CD4-positive, alpha-beta T cell treated with Interleukin-10 for 1 hour (primary cell): Measurements from ENCODE around the gene MTFR2.
A peak's percentile ranks its signal among the peaks of the same experiment; 100 is the strongest.
"Not testable (repeated sequence)": the region's sequence is repeated elsewhere in the genome, so short reads cannot be mapped to it uniquely, and the experiment has no call there.

Experiments
- DNase-seq: peaks from one replicate; pipeline ENCODE4 v3.0.0-alpha.2; 2020

MTFR2 gene

GRCh38 chr6:136232701-136233100 is 17.4 kb downstream of the MTFR2 start:
- DNase-seq, result no peak

- no peak for DNase-seq
These were observed 19.8 kb downstream of the MTFR2 start for GRCh38 chr6:136230219-136230853.

- DNase-seq, result no peak
These were observed 21.3 kb downstream of the MTFR2 start for GRCh38 chr6:136228814-136229213.

GRCh38 chr6:136226674-136227377 is 23.3 kb downstream of the MTFR2 start:
- no peak for DNase-seq

DNA sequence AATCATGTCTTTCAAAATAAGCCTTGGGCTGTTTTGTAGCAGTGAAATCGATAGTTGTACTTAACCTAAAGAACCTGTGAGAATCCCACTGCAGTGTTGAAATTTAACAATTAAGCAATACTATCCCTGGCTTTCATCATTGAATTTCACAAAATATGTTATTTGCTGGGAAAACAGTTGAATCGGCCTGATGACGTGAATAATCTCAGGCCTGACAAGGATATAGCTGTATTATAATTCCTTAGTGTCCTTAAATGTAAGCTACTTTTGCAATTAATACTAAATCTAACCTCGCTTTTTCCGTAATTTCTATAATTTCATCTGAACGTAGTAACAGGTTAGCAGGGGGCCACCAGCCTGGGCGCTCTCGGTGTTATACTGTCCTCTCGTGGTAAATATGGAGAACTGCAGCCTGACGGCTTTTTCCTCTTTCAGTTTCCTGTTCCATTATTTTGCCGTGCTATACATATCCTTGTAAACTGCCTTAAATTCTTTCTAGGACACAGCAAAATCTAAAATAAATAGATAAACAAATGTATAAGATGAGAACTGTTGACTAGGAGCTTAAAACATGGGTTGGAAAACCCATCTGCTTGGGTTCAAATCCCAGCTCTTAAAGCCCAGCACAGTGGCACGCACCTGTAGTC is 24.0 kb downstream of the MTFR2 start:
- peak; percentile 65 for DNase-seq

GRCh38 chr6:136225496-136225895 is 24.6 kb downstream of the MTFR2 start:
- DNase-seq, result no peak

DNA sequence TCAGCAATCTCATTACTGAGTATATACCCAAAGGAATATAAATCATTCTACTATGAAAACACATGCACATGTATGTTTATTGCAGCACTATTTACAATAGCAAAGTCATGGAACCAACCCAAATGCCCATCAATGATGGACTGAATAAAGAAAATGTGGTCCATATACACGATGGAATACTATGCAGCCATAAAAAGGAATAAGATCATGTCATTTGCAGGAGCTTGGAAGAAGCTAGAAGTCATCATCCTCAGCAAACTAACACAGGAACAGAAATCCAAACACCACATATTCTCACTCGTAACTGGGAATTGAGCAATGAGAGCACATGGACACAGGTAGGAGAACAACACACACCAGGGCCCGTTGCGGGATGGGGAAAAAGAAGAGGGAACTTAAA is 25.1 kb downstream of the MTFR2 start:
- not testable (repeated sequence) for DNase-seq

GRCh38 chr6:136216503-136217401 is 33.4 kb downstream of the MTFR2 start:
- DNase-seq, result no peak

DNA sequence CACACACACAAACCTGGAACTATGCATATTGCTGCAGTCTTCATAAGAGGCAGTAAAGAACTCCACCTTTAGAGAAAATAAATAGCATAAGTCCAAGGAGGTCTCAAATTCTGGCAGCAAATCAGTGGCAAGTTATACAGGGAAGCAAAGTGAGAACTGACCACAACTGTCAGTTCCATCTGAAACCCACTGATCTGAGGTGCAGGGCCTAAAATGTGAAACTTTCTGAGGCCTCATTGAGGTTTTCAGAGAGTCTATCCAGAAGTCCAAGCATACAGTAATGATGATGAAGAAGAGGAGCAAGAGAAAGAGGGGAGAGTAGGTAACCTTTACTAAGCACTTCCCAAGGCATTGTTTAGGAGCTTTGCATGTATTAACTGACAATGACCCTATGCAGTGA is 36.3 kb downstream of the MTFR2 start:
- DNase-seq, result no peak

GRCh38 chr6:136213012-136213539 is 37.0 kb downstream of the MTFR2 start:
- no peak for DNase-seq

DNA sequence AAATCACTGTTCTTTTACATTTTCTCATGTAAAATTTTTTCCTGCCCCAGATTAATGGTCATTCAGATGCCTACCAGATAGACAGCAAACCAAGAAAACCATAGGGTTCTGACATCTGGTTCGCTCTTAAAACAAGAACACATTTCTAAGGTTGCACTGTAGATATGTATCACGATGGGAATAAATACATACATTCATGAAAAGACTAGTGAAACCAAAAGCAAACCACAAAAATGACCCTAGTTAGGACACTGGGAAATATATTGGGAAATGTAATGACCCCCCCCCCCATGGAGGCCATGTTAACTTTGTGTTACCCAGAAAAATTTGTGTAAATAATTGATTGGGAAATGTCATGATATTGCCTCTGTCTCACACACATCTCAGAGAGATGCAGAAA is 37.5 kb downstream of the MTFR2 start:
- DNase-seq, result no peak

DNA sequence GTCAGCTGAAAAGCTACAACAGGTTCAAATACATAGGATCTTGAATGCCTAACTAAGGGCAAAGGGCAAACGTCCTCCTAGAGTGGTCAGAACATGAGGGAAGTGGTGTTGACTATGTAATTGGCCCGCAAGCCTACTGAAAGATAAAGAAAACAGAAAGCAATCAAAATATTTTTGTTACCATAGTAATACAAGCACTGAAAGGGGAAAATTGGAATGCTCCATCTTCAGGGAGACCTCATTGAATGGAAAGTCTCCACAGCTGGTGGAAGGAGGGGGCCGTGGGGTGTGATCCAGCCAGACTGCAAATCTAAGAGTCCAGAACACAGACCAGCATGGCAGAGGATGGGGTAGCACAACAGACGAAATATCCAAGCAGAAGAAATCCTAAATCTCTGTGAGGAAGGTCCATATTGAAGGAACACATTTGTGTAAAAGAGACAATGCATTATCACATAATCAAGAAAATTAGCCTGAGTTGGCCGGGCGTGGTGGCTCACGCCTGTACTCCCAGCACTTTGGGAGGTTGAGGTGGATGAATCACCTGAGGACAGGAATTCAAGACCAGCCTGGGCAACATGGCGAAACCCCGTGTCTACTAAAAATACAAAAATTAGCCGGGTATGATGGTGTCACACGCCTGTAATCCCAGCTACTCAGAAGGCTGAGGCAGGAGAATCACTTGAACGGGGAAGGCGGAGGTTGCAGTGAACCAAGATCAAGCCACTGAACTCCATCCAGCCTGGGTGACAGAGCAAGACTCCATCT is 39.5 kb downstream of the MTFR2 start:
- no peak for DNase-seq

GRCh38 chr6:136209496-136209895 is 40.6 kb downstream of the MTFR2 start:
- DNase-seq, result no peak

- no peak for DNase-seq
These were observed 41.3 kb downstream of the MTFR2 start for GRCh38 chr6:136208783-136209182.

GRCh38 chr6:136201732-136202131 is 48.4 kb downstream of the MTFR2 start:
- DNase-seq, result no peak

DNA sequence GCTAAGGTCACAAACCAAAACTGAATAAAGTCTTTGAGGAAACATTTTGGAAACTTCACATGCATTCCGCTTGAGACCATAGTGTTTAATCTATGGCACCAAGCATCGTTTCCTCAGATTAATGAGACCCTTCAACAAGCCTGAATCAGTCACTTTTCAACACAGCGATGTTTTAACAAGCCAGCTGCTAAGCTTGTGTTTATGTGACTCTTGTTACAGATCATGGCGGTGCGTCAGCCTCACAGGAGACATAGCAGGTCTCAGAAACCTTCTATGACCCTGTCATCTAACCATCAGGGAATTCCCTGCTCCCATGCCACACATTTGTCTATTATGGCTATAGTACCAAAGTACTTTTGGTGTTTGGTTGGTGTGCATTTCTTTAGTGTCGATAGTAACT is 57.2 kb downstream of the MTFR2 start:
- no peak for DNase-seq

GRCh38 chr6:136191606-136192312 is 58.4 kb downstream of the MTFR2 start:
- no peak for DNase-seq

DNA sequence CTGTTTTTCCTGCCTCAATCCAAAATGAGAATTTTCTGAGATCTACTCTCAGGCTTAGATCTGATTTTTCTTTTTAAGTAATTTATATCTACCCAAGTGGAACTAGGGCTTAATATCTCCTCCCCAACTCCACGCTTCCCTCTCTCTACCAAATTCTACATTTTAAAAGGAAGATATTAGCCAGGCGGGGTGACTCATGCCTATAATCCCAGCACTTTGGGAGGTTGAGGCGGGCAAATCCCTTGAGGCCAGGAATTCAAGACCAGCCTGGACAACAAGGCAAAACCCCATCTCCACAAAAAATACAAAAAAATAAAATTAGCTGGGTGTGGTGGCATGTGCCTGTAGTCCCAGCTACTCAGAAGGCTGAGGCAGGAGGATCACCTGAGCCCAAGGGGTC is 61.0 kb downstream of the MTFR2 start:
- no peak for DNase-seq

GRCh38 chr6:136188486-136188885 is 61.6 kb downstream of the MTFR2 start:
- DNase-seq, result no peak

DNA sequence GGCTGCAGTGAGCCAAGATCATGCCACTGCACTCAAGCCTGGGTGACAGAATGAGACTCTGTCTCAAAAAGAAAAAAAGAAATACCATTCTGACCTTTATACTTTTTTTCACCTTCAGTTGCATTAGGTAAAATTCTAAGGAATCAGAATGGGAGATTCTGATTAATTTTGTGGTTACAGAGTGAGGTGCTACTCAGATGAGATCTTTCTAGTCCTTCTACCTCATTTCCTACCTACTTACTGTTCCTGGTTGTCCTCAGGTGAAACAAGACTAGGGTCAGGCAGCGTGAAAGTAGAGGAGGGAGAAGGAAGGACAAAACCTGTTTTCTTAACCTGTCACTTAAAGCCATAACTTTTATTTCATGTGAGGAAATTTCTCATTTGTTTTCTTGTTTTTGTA is 63.7 kb downstream of the MTFR2 start:
- DNase-seq, result no peak

- no peak for DNase-seq
These were observed 65.4 kb downstream of the MTFR2 start for GRCh38 chr6:136184738-136185137.

- no peak for DNase-seq
These were observed 68.2 kb downstream of the MTFR2 start for GRCh38 chr6:136181861-136182260.
